ENCODE data around the gene POLD3. TPM values are rescaled to one million over a fixed set of nuclear protein-coding genes. Genes with fewer than 3 reads are reported as not detected.

Gene POLD3
- total RNA-seq = 11.8 and 13.7 TPM in 2 replicates

DNA sequence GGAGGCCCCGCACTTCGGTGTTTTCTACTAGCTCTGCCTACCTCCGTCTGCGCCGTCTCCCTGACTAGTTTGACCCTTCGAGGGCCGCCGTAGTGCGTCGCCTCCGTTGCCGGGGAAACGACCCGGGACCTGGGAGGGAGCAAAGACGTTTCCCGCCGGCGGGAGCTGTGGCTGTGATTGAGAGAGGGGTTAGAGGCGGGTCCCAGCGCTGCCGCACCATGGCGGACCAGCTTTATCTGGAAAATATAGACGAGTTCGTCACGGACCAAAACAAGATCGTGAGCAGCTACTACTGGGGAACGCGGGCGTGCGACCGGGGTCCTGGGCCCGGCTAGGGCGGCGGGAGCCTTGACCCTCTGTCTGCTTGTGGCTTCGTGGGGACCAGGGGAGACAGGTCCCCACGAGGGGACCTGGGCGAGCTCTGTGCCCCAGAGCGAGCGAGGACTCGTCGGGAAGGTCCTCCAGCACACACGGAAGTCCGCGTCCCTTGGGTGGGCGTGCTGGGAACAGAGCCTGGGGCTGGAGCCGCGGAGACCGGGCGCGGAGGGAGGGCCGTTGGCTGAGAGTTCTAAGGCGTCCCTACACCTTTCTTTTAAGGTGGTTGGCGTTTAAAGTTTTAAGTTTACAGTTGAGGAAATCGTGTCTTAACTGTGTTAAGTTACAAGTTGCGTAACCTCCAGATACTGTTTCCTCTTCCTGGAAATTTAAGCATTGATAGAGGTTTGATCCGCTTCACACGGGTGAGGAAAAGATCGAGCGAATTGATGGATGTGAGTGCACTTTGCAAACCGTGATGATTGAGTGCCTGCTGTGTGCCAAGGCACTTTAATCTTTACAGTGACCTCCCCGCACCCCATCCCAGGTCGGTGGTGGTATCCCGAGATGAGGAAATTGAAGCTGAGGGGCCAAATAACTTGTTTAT is at the start of gene POLD3:
POLD3 (plus strand) TSS at position 142 of the 922 bp plus-strand sequence; CDS start at position 219, 77 bp downstream.

Other genes starting within 250 kb of the POLD3 start
- gene PGM2L1, start 194.1 kb upstream of the POLD3 start, total RNA-seq = 14.4 and 47.4 TPM in 2 replicates
- 1.1 and 1.8 TPM in 2 replicates for gene KCNE3, start 125.0 kb upstream of the POLD3 start, total RNA-seq
- gene LIPT2, start 98.9 kb upstream of the POLD3 start, total RNA-seq = 2.0 and 3.4 TPM in 2 replicates
- not detected in 2 replicates for gene CHRDL2, start 138.8 kb downstream of the POLD3 start, total RNA-seq
- gene RNF169, start 156.3 kb downstream of the POLD3 start, total RNA-seq = 21.4 and 23.9 TPM in 2 replicates